Midbrain (tissue), 1 donor: Measurements from ENCODE around the gene RIC8A.
"Not testable (repeated sequence)": the region's sequence is repeated elsewhere in the genome, so short reads cannot be mapped to it uniquely, and the experiment has no call there.

Experiments used
- DNase-seq: peaks from one replicate; lab custom pipeline; 2025; lab: John Stamatoyannopoulos, UW

The RIC8A gene

GRCh38 chr11:218815-219593, 11.5 kb downstream of the RIC8A start:
- no peak for DNase-seq

DNA sequence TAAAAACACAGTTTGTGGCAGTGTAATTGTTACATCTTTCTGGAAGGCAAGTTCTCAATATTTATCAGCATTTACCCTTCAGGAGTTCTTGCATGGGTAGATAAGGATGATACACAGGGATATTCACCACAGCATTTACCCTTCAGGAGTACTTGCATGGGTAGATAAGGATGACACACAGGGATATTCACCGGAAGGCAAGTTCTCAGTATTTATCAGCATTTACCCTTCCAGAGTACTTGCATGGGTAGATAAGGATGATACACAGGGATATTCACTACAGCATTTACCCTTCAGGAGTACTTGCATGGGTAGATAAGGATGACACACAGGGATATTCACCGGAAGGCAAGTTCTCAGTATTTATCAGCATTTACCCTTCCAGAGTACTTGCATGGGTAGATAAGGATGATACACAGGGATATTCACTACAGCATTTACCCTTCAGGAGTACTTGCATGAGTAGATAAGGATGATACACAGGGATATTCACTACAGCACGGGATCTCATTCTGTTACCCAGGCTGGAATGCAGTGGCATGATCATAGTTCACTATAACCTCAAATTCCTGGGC, 13.2 kb downstream of the RIC8A start:
- not testable (repeated sequence) for DNase-seq

GRCh38 chr11:221539-221938, 14.0 kb downstream of the RIC8A start:
- DNase-seq = no peak

DNA sequence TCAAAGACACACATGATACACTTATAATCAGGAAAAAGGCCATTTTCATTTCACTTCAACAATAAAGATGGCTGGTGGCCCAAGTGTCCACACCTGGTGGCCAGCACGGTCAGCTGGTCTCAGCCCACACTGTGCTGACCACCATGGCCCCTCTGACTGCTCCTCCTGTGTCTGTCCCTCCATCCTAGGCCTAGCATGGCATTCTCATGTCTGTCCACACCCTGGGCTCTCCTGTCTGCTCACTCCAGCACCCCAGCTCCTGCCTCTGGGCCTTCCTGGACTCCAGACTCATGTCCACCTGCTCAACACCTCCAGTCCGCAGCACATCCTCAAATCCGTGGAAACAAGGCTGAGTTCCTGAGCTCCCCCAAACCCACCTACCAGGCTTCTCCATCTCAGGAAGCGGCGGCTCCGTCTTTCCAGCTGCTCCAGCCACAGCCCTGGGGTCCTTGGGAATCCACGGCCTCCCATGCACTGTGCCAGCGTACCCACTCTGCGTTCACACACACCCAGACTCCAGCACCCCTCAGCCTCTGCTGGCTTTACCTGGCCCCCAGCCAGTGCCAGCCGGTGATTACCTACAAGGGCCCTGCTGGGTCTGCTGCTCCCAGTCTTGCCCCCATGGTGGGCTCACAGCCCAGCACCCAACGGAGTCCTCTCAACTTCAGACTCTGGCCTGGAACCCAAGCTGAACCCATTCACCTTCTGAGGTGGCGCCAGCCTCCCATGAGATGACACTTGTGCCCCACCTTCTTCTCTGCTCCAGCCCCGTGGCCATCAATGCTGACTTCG, 14.7 kb downstream of the RIC8A start:
- no peak for DNase-seq

- no peak for DNase-seq
Measured at GRCh38 chr11:223026-223789, 15.7 kb downstream of the RIC8A start.

DNA sequence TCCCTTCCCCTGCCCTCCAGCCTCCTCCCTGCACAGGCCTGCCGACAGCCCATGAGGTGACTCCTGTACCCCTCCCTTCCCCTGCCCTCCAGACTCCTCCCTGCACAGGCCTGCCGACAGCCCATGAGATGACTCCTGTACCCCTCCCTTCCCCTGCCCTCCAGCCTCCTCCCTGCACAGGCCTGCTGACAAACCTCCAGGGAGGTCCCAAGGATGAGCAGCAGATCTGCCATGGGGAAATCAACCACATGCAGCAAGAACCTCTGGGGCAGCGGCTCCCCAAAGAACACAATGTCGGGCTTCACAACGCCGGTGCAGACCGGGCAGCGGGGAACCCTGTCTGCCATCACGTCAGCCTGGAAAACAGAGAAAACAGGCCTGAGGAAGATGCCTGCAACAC, 16.4 kb downstream of the RIC8A start:
- DNase-seq = no peak

DNA sequence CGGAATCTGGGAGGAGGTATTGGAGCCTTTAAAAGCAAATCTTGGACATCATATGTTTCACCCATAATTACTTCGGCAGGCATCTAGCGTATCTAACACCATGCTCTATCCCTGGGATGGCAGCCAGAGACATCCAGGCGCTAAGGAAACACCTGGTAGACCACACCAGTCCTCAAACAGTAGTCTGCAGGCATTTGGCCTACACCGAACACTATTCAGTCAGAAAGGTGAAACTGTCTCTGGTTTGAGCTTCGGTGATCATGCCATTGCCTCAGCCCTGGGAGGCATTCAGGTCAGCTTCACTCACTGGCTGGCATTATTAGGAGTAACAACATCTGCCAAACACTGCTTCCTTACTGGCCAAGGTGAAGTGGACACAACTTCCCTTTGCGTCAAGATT, 16.9 kb downstream of the RIC8A start:
- no peak for DNase-seq

GRCh38 chr11:225734-226453, 18.4 kb downstream of the RIC8A start:
- DNase-seq = no peak

DNA sequence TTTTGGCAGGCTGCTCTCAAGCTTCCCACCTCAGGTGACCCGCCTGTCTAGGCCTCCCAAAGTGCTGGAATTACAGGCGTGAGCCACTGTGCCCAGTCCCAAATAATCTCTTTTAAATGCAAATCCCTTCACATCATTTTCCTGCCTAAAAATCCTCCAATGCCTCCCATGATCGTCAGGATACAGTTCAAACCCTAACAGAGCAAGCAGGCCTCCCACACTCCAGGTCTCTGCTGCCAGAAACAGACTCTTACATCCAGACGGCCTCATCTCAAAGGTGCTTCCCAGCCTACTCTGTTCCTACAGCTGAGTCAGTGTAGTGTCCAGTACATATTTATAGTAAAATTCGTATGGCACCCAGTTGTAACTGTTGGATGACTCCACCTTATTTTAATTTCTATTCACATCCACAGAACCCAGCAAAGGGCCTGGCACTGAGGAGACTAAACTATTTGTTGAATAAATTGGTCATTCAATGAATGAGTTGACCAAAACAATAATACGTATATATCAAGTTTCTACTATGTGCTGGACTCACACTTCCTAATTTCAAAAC, 20.4 kb downstream of the RIC8A start:
- no peak for DNase-seq

GRCh38 chr11:230431-230830, 22.9 kb downstream of the RIC8A start:
- DNase-seq = no peak

GRCh38 chr11:232783-233565, 25.5 kb downstream of the RIC8A start:
- DNase-seq = no peak

DNA sequence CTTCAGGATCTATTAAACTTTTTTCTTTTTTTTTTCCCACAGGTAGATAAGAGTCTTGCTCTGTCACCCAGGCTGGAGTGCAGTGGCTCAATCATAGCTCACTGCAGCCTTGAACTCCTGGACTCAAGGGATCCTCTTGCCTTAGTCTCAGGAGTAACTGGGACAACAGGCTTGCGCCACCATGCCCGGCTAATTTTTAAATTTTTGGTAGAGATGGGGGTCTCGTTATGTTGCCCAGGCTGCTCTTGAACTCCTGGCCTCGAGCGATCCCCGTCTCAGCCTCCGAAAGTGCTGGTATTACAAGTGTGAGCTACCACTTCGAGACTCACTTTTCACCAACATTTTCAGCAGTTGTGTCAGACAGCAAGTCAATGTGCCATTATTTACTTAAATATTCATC, 27.7 kb downstream of the RIC8A start:
- DNase-seq = no peak

DNA sequence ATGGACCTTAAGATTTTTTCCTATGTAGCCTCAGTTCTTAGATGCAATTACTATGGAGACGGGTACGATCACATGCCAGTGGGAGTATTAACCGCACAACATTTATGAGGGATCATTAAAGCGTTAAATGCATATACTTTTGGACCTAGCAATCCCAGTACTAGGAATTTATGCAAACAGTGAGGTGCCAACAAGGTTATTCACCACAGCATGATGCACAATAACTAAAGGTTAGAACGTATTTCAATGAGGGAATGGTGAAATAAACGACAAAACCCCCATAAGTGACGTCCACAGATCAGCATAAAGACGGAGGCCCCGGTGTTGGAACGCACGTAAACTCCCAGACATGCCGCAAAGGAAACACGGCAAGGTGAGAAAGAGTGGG, 28.1 kb downstream of the RIC8A start:
- DNase-seq = no peak

DNA sequence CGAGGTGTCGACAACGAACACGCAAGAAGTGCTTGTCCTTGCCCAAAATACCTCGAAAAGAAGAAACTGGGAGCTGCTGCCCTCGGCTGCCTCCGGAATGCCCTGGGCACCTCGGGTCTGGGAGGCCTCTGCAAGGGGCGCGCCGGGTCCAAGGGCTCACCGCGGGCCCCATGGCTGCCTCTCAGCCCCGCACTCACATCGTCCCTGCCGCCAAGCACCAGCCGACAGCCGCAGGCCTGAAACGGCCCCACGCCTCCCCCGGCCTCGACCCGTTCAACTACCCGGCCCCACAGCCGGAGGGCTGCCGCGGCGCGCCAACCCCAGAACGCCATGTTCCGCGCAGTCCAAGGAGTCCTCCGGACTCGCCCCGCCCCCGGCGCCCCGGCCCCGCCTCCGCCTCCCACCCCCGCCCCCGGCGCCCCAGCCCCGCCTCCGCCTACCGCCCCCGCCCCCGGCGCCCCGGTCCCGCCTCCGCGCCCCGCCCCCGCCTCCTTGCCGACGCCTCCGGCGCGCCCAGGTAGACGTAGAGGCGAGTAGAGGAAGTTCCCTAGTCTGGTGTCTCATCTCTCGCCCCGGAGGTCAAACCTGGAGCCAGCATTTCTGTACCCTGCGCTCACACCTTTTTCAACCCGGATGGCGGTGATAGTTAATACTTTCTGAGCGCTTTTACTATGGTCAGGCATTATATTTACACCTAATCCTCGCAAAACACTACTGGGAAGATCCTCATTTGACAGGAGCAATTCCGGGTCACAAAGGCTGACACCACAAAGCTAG, 28.7 kb downstream of the RIC8A start, which contains the start of gene SIRT3:
Gene SIRT3, minus strand, starts transcription at position 346 of the 777 bp plus-strand sequence. Its CDS starts 14 bp downstream, at position 332.
- DNase-seq = peak; percentile 85

DNA sequence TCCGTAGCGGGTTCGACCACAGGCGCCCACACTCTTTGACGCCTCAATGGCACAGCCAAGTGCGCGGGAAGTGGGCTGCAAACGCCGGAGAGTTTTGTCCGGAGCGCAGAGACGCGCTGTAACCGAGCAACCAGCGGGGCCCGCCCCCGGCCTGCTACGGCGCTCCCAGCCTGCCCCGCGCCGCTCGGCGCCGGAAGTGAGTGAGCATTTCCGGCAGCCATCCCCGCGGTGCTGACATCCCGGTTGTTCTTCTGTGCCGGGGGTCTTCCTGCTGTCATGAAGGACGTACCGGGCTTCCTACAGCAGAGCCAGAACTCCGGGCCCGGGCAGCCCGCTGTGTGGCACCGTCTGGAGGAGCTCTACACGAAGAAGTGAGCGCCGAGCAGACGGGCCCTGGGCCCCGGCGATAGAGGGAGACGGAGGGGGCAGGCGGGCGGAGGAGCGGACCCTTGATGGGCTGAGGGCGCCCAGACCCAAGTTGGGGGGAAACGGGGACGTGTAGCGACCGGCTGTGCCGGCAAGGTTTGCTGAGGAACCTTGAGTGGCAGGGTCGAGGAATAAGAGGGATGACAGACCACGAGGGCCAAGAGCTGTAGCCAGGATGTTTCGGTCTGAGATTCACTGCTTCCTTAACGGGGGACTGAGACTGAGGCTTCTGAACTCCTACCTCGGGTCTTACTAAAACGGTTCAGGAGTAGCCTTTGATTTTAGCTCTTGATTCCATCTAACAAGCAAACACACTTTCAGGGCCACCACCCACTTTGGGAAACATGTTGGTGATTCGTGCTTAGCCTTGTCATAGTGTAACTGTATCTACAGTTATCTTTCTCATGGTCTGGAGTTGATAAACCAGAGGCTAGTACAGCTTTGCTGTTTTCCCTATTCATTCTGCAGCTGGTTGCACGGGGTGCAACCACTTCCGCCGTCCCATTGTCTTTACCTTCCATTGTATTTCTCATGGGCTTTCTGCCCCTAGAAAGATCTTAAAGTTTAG, 29.6 kb downstream of the RIC8A start, which contains the start of gene PSMD13:
Gene PSMD13, plus strand, starts transcription at position 203 of the 994 bp plus-strand sequence. Its CDS starts 74 bp downstream, at position 277.
- peak; percentile 85 for DNase-seq

DNA sequence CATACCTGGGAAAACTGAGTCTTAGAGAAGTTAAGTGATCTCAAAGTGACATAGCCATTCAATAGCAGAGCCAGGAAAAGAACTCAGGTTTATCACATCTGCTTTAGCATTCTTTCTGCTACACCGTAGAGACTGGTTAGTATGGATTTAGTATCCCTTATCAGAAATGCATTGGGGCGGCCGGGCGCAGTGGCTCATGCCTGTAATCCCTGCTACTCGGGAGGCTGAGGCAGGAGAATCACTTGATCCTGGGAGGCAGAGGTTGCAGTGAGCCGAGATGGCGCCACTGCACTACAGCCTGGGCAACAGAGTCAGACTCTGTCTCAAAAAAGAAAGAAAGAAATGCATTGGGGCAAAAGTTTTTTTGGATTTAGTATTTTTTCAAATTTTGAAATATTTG, 30.8 kb downstream of the RIC8A start:
- not testable (repeated sequence) for DNase-seq

GRCh38 chr11:240315-240714, 32.8 kb downstream of the RIC8A start:
- DNase-seq = no peak

GRCh38 chr11:241634-242033, 34.1 kb downstream of the RIC8A start:
- DNase-seq = no peak
